Peyer's patch (tissue), 4 donors: ENCODE results near the gene ASAP2. TPM values are rescaled to one million over a fixed set of nuclear protein-coding genes. Genes with fewer than 3 reads are reported as not detected.
A peak's percentile ranks its signal among the peaks of the same experiment; 100 is the strongest.

Experiments used
- DNase-seq, 3 donors: peaks; one replicate each; pipeline ENCODE4 v3.0.0-alpha.2; 2017 to 2019
- H3K27ac ChIP-seq, 4 donors: fragments of 200-600 bp; sonication (generic); one replicate each; pipeline ENCODE4 v1.5.1; 2016 to 2019
- H3K27me3 ChIP-seq, 2 donors: fragments of 200-600 bp; sonication (generic); one replicate each; pipeline ENCODE4 v1.5.1; 2019
- H3K36me3 ChIP-seq, 3 donors: fragments of 200-600 bp; sonication (generic); one replicate each; pipeline ENCODE4 v1.5.1; 2016 to 2019
- H3K4me1 ChIP-seq, 4 donors: fragments of 200-600 bp; sonication (generic); one replicate each; pipeline ENCODE4 v1.5.1; 2016 to 2019
- H3K4me3 ChIP-seq, 4 donors: fragments of 200-600 bp; sonication (generic); 1 replicate in 3 of 4; 2 replicates in 1 of 4; pipeline ENCODE4 v1.5.1; 2016 to 2019; ENCODE audit warnings: mild to moderate bottlenecking in 1 of 4
- H3K9me3 ChIP-seq, 4 donors: fragments of 200-600 bp; sonication (generic); one replicate each; pipeline ENCODE4 v1.5.1; 2016 to 2019; ENCODE audit warnings: mild to moderate bottlenecking in 1 of 4
- CTCF ChIP-seq, 6 experiments: fragments of 450-650 bp in 4 of 6; fragments of 200-600 bp in 2 of 6; sonication (generic) in 1 of 6; IDR thresholded peaks; one replicate each; pipeline ENCODE4 v1.5.1; 2017 to 2019; ENCODE audit warnings: antibody characterized with exemption in 6 of 6, mild to moderate bottlenecking in 3 of 6, moderate library complexity in 1 of 6
- POLR2A ChIP-seq, 2 donors: fragments of 450-650 bp; IDR thresholded peaks; one replicate each; pipeline ENCODE4 v1.5.1; 2017; ENCODE audit warnings: antibody characterized with exemption in 2 of 2, mild to moderate bottlenecking in 2 of 2, moderate library complexity in 2 of 2
- total RNA-seq, 4 donors: library from RNA; depleted of rRNA; stranded (reverse); fragments of >200 nt; gene quantifications; one replicate each; pipeline ENCODE4 v1.1.0, GENCODE V29; 2016

Gene ASAP2
- total RNA-seq, 4 donors from 2014 or later: 30.6 to 59.4 (median 37.8) TPM

DNA sequence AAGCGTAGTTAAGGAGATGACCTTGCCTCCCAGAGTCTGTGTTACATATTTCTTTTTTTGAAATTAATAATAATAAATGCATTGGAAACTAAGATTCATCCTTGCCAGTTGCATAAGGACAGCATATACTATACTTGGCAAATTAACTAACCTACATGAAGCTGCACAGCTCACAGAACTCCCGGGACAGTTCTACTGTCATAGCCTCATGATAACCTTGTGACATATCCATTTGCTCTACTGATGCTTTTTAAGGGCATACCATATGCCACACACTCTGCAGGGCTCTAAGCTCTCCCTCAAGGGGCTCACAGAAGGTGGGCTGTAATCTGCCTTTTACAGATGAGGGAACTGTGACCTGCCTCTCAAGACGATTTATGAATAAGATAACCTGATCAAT is 212.9 kb downstream of the ASAP2 start:
- Histone ChIP-seq H3K27ac (no peak overlapping the region), H3K4me3 (no peak overlapping the region), H3K36me3 (peaks cover 0 to 14% (median 0%) of the 10 kb centered on the region in 3 donors), H3K4me1 (peaks cover 0 to 17% (median 4%) of the 10 kb centered on the region in 4 donors), H3K27me3 (no peaks in the 10 kb centered on the region), H3K9me3 (no peaks in the 10 kb centered on the region)
- no peak for DNase-seq
- no peak for TF ChIP-seq POLR2A (IDR thresholded peaks at IDR 0.05)
- no peak for TF ChIP-seq CTCF (IDR thresholded peaks at IDR 0.05)

DNA sequence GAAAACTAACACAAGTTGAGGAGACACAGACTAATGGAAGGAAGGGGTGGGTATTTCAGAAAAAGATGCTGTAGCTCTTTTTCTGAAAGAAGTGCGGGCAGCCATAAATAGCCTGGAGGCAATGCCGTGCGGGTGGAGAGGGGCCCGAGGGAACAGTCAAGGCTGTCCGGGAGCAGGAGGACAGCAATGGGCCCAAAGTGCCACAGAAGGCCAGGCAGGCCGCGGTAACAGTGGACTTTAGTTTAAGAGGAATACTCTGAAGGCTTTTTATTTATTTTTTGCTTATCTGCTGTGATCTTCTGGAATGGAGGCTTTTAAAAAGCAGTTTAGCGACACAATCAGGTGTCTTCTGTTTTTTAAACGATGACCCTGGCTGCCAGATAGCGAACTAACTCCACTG is 213.9 kb downstream of the ASAP2 start:
- H3K4me3 ChIP-seq: no peak overlapping the region
- TF ChIP-seq POLR2A (IDR thresholded peaks at IDR 0.05) (no peak), CTCF (IDR thresholded peaks at IDR 0.05) (no peak)
- peaks cover 0 to 25% (median 4%) of the 10 kb centered on the region in 4 donors for H3K4me1 ChIP-seq
- no peak overlapping the region for H3K27ac ChIP-seq
- H3K9me3 ChIP-seq: no peaks in the 10 kb centered on the region
- no peak for DNase-seq
- peaks cover 0 to 14% (median 0%) of the 10 kb centered on the region in 3 donors for H3K36me3 ChIP-seq
- H3K27me3 ChIP-seq: no peaks in the 10 kb centered on the region

DNA sequence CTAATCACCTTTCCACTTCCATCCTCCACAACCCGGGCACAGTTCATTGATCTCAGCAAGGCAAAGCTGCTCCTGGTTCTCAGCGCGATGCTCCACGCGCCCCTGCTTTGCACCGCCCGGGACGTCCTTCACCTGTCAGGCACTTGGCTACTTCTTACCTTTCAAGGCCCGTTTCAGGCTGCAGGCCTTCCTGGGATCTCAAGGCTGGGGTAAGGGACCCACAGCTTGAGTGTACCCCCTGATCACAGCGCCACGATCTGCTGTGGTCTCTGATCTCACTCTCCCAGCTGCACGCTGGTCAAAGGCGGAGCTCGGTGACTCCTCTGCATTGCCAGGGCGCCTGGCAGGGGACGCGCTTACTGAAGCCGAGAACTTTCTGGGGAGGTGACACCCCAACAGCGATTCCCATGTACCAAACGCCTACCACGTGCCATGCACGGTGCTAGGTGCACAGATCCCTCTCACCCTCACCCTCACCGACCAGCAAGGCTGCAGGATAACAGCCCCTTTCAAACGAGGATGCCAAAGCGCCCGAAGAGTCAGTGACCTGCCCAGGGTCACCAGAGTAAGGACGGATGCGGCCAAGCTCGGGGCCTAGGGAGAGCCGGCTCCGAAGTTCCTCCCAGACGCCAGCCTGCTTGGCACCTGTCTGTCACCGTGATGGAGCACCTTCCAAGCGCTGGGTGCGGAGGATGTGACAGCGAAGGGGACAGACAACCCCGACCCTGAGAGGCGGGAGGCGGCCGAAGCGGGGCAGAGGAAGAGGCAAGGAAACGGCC is 215.9 kb downstream of the ASAP2 start:
- peaks cover 0 to 25% (median 4%) of the 10 kb centered on the region in 4 donors for H3K4me1 ChIP-seq
- peak overlapping the region; percentile 79 to 96 (median 85) for H3K4me3 ChIP-seq
- TF ChIP-seq CTCF (IDR thresholded peaks at IDR 0.05): no peak
- no peak for TF ChIP-seq POLR2A (IDR thresholded peaks at IDR 0.05)

DNA sequence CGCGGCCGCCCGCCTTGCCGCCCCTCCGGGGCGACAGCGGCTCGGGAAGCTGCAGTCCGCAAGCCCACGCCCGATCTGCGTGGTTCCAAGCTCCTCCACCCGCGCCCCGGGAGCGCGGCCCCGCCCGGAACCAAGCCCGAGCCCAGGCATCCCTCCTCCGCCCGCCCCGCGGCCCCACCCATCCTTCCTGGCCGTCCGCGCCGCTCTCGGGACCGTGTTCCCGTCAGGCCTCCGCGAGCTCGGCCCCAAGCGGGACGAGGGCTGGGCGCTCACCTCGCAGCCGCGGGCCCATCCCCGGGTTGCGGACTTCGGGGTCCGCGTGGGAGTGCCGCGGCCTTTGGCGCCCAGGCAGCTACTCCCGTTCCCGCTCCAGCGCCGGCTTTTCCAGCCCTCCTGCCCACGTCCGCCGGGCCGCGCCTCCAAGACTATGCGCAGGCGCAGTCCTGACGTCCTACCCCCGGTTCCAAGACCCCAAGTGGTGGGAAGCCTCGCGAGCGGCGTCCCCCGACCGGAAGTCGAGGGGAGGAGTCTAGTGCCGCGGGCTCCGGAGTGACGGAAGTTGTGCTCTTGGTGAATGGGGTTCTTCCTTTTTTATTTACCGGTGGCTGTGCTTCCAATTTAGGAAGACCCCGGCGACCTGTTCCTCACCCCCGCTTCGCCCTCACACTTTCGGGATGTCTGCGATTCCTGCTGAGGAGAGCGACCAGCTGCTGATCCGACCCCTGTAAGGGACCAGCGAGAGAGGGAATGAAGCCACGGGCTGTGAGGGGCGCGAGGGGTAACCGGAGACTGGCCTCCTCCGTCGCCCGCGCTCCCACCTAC is 216.7 kb downstream of the ASAP2 start, which contains the start of the genes CPSF3 and ITGB1BP1:
Gene CPSF3 (plus strand): TSS at position 555 of the 822 bp plus-strand sequence. CDS start 120 bp downstream, at position 675.
Gene ITGB1BP1 (minus strand): TSS at position 429 of the 822 bp plus-strand sequence. CDS start 4,831 bp downstream, outside the sequence.
- H3K4me1 ChIP-seq: peaks cover 0 to 25% (median 4%) of the 10 kb centered on the region in 4 donors
- H3K27me3 ChIP-seq: no peaks in the 10 kb centered on the region
- H3K9me3 ChIP-seq: no peaks in the 10 kb centered on the region
- DNase-seq: peak; percentile 95 to 98 (median 97)
- peak within 1 kb of the TSS; percentile 84 to 98 (median 94) for H3K27ac ChIP-seq
- peak within 1 kb of the TSS; percentile 79 to 96 (median 85) for H3K4me3 ChIP-seq
- H3K36me3 ChIP-seq: no peaks in the 10 kb centered on the region
- TF ChIP-seq POLR2A (IDR thresholded peaks at IDR 0.05) (peak; percentile 40 to 71), CTCF (IDR thresholded peaks at IDR 0.05) (peak in 3 of 6 experiments; percentile 19 to 40 (median 36))

More for the DNA sequence above, 215.9 kb downstream of the ASAP2 start:
- Histone ChIP-seq H3K36me3 (peaks cover 0 to 8% (median 0%) of the 10 kb centered on the region in 3 donors), H3K27ac (peak overlapping the region; percentile 84 to 98 (median 94)), H3K27me3 (no peaks in the 10 kb centered on the region), H3K9me3 (no peaks in the 10 kb centered on the region)
- DNase-seq: peak; percentile 48 to 69 (median 65)

GRCh38 chr2:9423922-9424272 is 217.3 kb downstream of the ASAP2 start:
- Histone ChIP-seq H3K27me3 (no peaks in the 10 kb centered on the region), H3K27ac (peak overlapping the region; percentile 84 to 98 (median 94)), H3K9me3 (no peaks in the 10 kb centered on the region), H3K4me1 (peaks cover 0 to 25% (median 4%) of the 10 kb centered on the region in 4 donors), H3K4me3 (peak overlapping the region; percentile 79 to 96 (median 85)), H3K36me3 (no peaks in the 10 kb centered on the region)
- TF ChIP-seq CTCF (IDR thresholded peaks at IDR 0.05) (no peak), POLR2A (IDR thresholded peaks at IDR 0.05) (no peak)
- peak in 1 of 3 donors; percentile 53 for DNase-seq
